Skeletal muscle tissue (tissue), 4 donors: ENCODE data around the gene RDH13. TPM values are rescaled to one million over a fixed set of nuclear protein-coding genes. Genes with fewer than 3 reads are reported as not detected.
"Not testable (repeated sequence)": the region's sequence is repeated elsewhere in the genome, so short reads cannot be mapped to it uniquely, and the experiment has no call there.

ENCODE experiments used
- H3K27ac ChIP-seq: one replicate; pipeline ENCODE4 v1.7.0; 2013; ENCODE audit warnings: mild to moderate bottlenecking, low read depth, low read length, inconsistent platforms
- H3K27me3 ChIP-seq, 3 donors: one replicate each; pipeline ENCODE4 v1.7.0; 2013; ENCODE audit warnings: low read length in 3 of 3; ENCODE audit not compliant: control insufficient read depth in 3 of 3, insufficient read depth in 3 of 3
- H3K36me3 ChIP-seq, 3 donors: one replicate each; pipeline ENCODE4 v1.7.0; 2013; ENCODE audit warnings: low read length in 3 of 3; ENCODE audit not compliant: control insufficient read depth in 3 of 3, insufficient read depth in 3 of 3
- H3K4me1 ChIP-seq, 3 donors: one replicate each; pipeline ENCODE4 v1.7.0; 2013; ENCODE audit warnings: low read length in 3 of 3, mild to moderate bottlenecking in 3 of 3; ENCODE audit not compliant: control insufficient read depth in 3 of 3, insufficient read depth in 3 of 3
- H3K4me3 ChIP-seq, 3 donors: one replicate each; pipeline ENCODE4 v1.7.0; 2013; ENCODE audit warnings: low read length in 3 of 3
- H3K9ac ChIP-seq, 3 donors: one replicate each; pipeline ENCODE4 v1.7.0; 2013; ENCODE audit warnings: low read length in 3 of 3, mild to moderate bottlenecking in 3 of 3, moderate library complexity in 2 of 3, low read depth in 1 of 3
- H3K9me3 ChIP-seq, 3 donors: one replicate each; pipeline ENCODE4 v1.7.0; 2013; ENCODE audit warnings: low read length in 3 of 3; ENCODE audit not compliant: control insufficient read depth in 3 of 3
- total RNA-seq: library from RNA; depleted of rRNA; stranded (reverse); fragments of >200 nt; gene quantifications from one replicate; pipeline ENCODE4 v1.2.3, GENCODE V29; 2014
- donor health status: Osteomylitis.

Gene RDH13
- total RNA-seq, result 12.5 TPM

GRCh38 chr19:55062735-55063491 lies at the start of gene RDH13:
RDH13 (minus strand) TSS chr19:55063148; CDS start chr19:55063032, 116 bp downstream.
- Histone ChIP-seq H3K9me3 (no peaks in the 10 kb centered on the region), H3K4me1 (peaks cover 5% of the 10 kb centered on the region in 3 donors), H3K27ac (no peak within 1 kb of the TSS), H3K27me3 (peaks cover 14 to 15% (median 14%) of the 10 kb centered on the region in 3 donors), H3K36me3 (peaks cover 6 to 14% (median 6%) of the 10 kb centered on the region in 3 donors), H3K4me3 (peak within 1 kb of the TSS; percentile 76 to 79 (median 77)), H3K9ac (peak within 1 kb of the TSS; percentile 80 to 94 (median 88))

GRCh38 chr19:55112246-55112776 lies 49.4 kb upstream of the RDH13 start:
- peaks cover 9 to 12% (median 11%) of the 10 kb centered on the region in 3 donors for H3K36me3 ChIP-seq
- H3K9me3 ChIP-seq, result no peaks in the 10 kb centered on the region
- peak overlapping the region; percentile 86 for H3K27ac ChIP-seq
- peaks cover 40 to 51% (median 41%) of the 10 kb centered on the region in 3 donors for H3K4me1 ChIP-seq
- H3K27me3 ChIP-seq, result no peaks in the 10 kb centered on the region
- H3K9ac ChIP-seq, result peak overlapping the region in 2 of 3 donors; percentile 40 to 92
- H3K4me3 ChIP-seq, result no peak overlapping the region

- Histone ChIP-seq H3K36me3 (peaks cover 11 to 16% (median 14%) of the 10 kb centered on the region in 3 donors), H3K4me3 (no peak overlapping the region), H3K4me1 (peaks cover 34 to 45% (median 34%) of the 10 kb centered on the region in 3 donors), H3K9ac (peak overlapping the region in 1 of 3 donors; percentile 50), H3K27ac (peak overlapping the region; percentile 28), H3K27me3 (no peaks in the 10 kb centered on the region), H3K9me3 (no peaks in the 10 kb centered on the region)
Measured at GRCh38 chr19:55111238-55111831, 48.4 kb upstream of the RDH13 start.

- Histone ChIP-seq H3K9ac (no peak overlapping the region), H3K4me1 (peaks cover 19 to 30% (median 22%) of the 10 kb centered on the region in 3 donors), H3K36me3 (peaks cover 11 to 20% (median 16%) of the 10 kb centered on the region in 3 donors), H3K27ac (no peak overlapping the region), H3K9me3 (no peaks in the 10 kb centered on the region), H3K4me3 (no peak overlapping the region), H3K27me3 (no peaks in the 10 kb centered on the region)
Measured at GRCh38 chr19:55109527-55110291, 46.8 kb upstream of the RDH13 start.

- H3K4me1 ChIP-seq, H3K9me3 ChIP-seq, H3K9ac ChIP-seq, H3K4me3 ChIP-seq, H3K27me3 ChIP-seq, H3K27ac ChIP-seq: not testable (repeated sequence)
- H3K36me3 ChIP-seq, result peaks cover 24 to 29% (median 27%) of the 10 kb centered on the region in 3 donors
Measured at GRCh38 chr19:55107252-55107651, 44.3 kb upstream of the RDH13 start.

- no peaks in the 10 kb centered on the region for H3K9me3 ChIP-seq
- no peak overlapping the region for H3K9ac ChIP-seq
- no peak overlapping the region for H3K4me3 ChIP-seq
- no peak overlapping the region for H3K27ac ChIP-seq
- H3K4me1 ChIP-seq, result peaks cover 0 to 3% (median 3%) of the 10 kb centered on the region in 3 donors
- peaks cover 30 to 35% (median 32%) of the 10 kb centered on the region in 3 donors for H3K36me3 ChIP-seq
- no peaks in the 10 kb centered on the region for H3K27me3 ChIP-seq
Measured at GRCh38 chr19:55106591-55106990, 43.6 kb upstream of the RDH13 start.

GRCh38 chr19:55105237-55105636 lies 42.3 kb upstream of the RDH13 start:
- Histone ChIP-seq H3K9ac (no peak overlapping the region), H3K27me3 (no peaks in the 10 kb centered on the region), H3K4me1 (peaks cover 0 to 3% (median 0%) of the 10 kb centered on the region in 3 donors), H3K4me3 (no peak overlapping the region), H3K27ac (no peak overlapping the region), H3K9me3 (no peaks in the 10 kb centered on the region), H3K36me3 (peaks cover 34 to 41% (median 36%) of the 10 kb centered on the region in 3 donors)

GRCh38 chr19:55103190-55103589 lies 40.2 kb upstream of the RDH13 start:
- no peak overlapping the region for H3K27ac ChIP-seq
- peaks cover 29 to 40% (median 35%) of the 10 kb centered on the region in 3 donors for H3K36me3 ChIP-seq
- H3K4me1 ChIP-seq, result peaks cover 6 to 16% (median 15%) of the 10 kb centered on the region in 3 donors
- no peaks in the 10 kb centered on the region for H3K9me3 ChIP-seq
- H3K4me3 ChIP-seq, result no peak overlapping the region
- H3K9ac ChIP-seq, result no peak overlapping the region
- H3K27me3 ChIP-seq, result peaks cover 0 to 4% (median 0%) of the 10 kb centered on the region in 3 donors

- H3K9ac ChIP-seq, result no peak overlapping the region
- no peak overlapping the region for H3K27ac ChIP-seq
- peaks cover 0 to 4% (median 0%) of the 10 kb centered on the region in 3 donors for H3K27me3 ChIP-seq
- H3K36me3 ChIP-seq, result peaks cover 29 to 37% (median 35%) of the 10 kb centered on the region in 3 donors
- peaks cover 6 to 16% (median 15%) of the 10 kb centered on the region in 3 donors for H3K4me1 ChIP-seq
- H3K9me3 ChIP-seq, result no peaks in the 10 kb centered on the region
- no peak overlapping the region for H3K4me3 ChIP-seq
Measured at GRCh38 chr19:55101261-55101660, 38.3 kb upstream of the RDH13 start.
